HepG2 (cell line): ENCODE results near the gene C5AR2. TPM values are rescaled to one million over a fixed set of nuclear protein-coding genes. Genes with fewer than 3 reads are reported as not detected.
A peak's percentile ranks its signal among the peaks of the same experiment; 100 is the strongest.

Experiments
- AKNA ChIP-seq: sonication (generic); formaldehyde crosslinking; IDR thresholded peaks from 2 replicates; pipeline ENCODE4 v1.4.0; 2020; ENCODE audit warnings: missing genetic modification reagents, borderline replicate concordance
- ARHGAP35 ChIP-seq: sonication (generic); formaldehyde crosslinking; IDR thresholded peaks from 2 replicates; pipeline ENCODE4 v1.9.0; 2022; ENCODE audit warnings: mild to moderate bottlenecking, inconsistent platforms, moderate library complexity, missing genetic modification reagents, borderline replicate concordance
- DDIT3 ChIP-seq: sonication (generic); formaldehyde crosslinking; IDR thresholded peaks from 2 replicates; pipeline ENCODE4 v1.4.0; 2020; ENCODE audit warnings: mild to moderate bottlenecking, missing genetic modification reagents
- DR1 ChIP-seq: sonication (generic); formaldehyde crosslinking; IDR thresholded peaks from 2 replicates; pipeline ENCODE4 v1.8.0; 2021; ENCODE audit warnings: mild to moderate bottlenecking, missing genetic modification reagents, inconsistent platforms
- ETV6 ChIP-seq: sonication (generic); formaldehyde crosslinking; conservative IDR thresholded peaks from 2 replicates; pipeline ENCODE4 v1.4.0; 2020; ENCODE audit warnings: missing genetic modification reagents
- GABPB1 ChIP-seq: IDR thresholded peaks from 2 replicates; pipeline ENCODE4 v1.6.1; 2016; ENCODE audit warnings: mild to moderate bottlenecking, missing genetic modification reagents, moderate library complexity, missing compliant biosample characterization
- HOXD1 ChIP-seq: sonication (generic); formaldehyde crosslinking; IDR thresholded peaks from 2 replicates; pipeline ENCODE4 v1.5.0; 2020; ENCODE audit warnings: missing genetic modification reagents
- KLF11 ChIP-seq: IDR thresholded peaks from 2 replicates; pipeline ENCODE4 v1.6.1; 2016; ENCODE audit warnings: missing compliant biosample characterization
- MEIS1 ChIP-seq: sonication (generic); formaldehyde crosslinking; IDR thresholded peaks from 2 replicates; pipeline ENCODE4 v1.9.0; 2021; ENCODE audit warnings: mild to moderate bottlenecking, missing genetic modification reagents, moderate library complexity, borderline replicate concordance
- NAIF1 ChIP-seq: sonication (generic); formaldehyde crosslinking; IDR thresholded peaks from 2 replicates; pipeline ENCODE4 v1.5.0; 2020; ENCODE audit warnings: mild to moderate bottlenecking, missing genetic modification reagents, borderline replicate concordance
- NR0B2 ChIP-seq: sonication (generic); formaldehyde crosslinking; IDR thresholded peaks from 2 replicates; pipeline ENCODE4 v1.4.0; 2020; ENCODE audit warnings: mild to moderate bottlenecking, missing genetic modification reagents
- POLR2AphosphoS2 ChIP-seq: IDR thresholded peaks from 2 replicates; pipeline ENCODE4 v1.6.1; 2011; ENCODE audit warnings: low read depth, low read length, improper control_type of control experiment
- ZBTB38 ChIP-seq: sonication (generic); formaldehyde crosslinking; IDR thresholded peaks from 2 replicates; pipeline ENCODE4 v1.5.1; 2020; ENCODE audit warnings: mild to moderate bottlenecking, missing genetic modification reagents
- ZMAT3 ChIP-seq: sonication (generic); formaldehyde crosslinking; conservative IDR thresholded peaks from 2 replicates; pipeline ENCODE4 v1.7.0; 2021; ENCODE audit warnings: missing genetic modification reagents
- ZNF276 ChIP-seq: sonication (generic); formaldehyde crosslinking; IDR thresholded peaks from 2 replicates; pipeline ENCODE4 v1.4.0; 2020; ENCODE audit warnings: mild to moderate bottlenecking, low read depth, missing genetic modification reagents
- ZNF326 ChIP-seq: sonication (generic); formaldehyde crosslinking; IDR thresholded peaks from 2 replicates; pipeline ENCODE4 v1.4.0; 2020; ENCODE audit warnings: missing genetic modification reagents, borderline replicate concordance
- ZNF335 ChIP-seq: sonication (generic); formaldehyde crosslinking; IDR thresholded peaks from 2 replicates; pipeline ENCODE4 v1.4.0; 2020; ENCODE audit warnings: missing genetic modification reagents
- ZNF337 ChIP-seq: sonication (generic); formaldehyde crosslinking; IDR thresholded peaks from 2 replicates; pipeline ENCODE4 v1.5.1; 2020; ENCODE audit warnings: missing genetic modification reagents, low read depth, mild to moderate bottlenecking, borderline replicate concordance
- ZNF33A ChIP-seq: sonication (generic); formaldehyde crosslinking; IDR thresholded peaks from 2 replicates; pipeline ENCODE4 v1.5.1; 2020; ENCODE audit warnings: missing genetic modification reagents, mild to moderate bottlenecking, moderate library complexity, borderline replicate concordance
- ZNF354B ChIP-seq: sonication (generic); formaldehyde crosslinking; IDR thresholded peaks from 2 replicates; pipeline ENCODE4 v1.8.0; 2022; ENCODE audit warnings: mild to moderate bottlenecking, missing genetic modification reagents
- ZNF501 ChIP-seq: sonication (generic); formaldehyde crosslinking; IDR thresholded peaks from 2 replicates; pipeline ENCODE4 v1.5.1; 2020; ENCODE audit warnings: mild to moderate bottlenecking, moderate library complexity, missing genetic modification reagents
- ZNF674 ChIP-seq: sonication (generic); formaldehyde crosslinking; IDR thresholded peaks from 2 replicates; pipeline ENCODE4 v1.5.0; 2020; ENCODE audit warnings: low read depth, mild to moderate bottlenecking, missing genetic modification reagents
- ZNF768 ChIP-seq: sonication (generic); formaldehyde crosslinking; IDR thresholded peaks from 2 replicates; pipeline ENCODE4 v1.4.0; 2020; ENCODE audit warnings: missing genetic modification reagents
- polyA plus RNA-seq, 8 experiments: library from polyadenylated mRNA; depleted of rRNA in 3 of 8; stranded (reverse) in 7 of 8; unstranded in 1 of 8; fragments of >200 nt; fragmentation: Illumina TruSeq in 4 of 8; extraction: Trizol in 4 of 8; gene quantifications; 2 replicates each; pipeline versions ENCODE4 v1.2.1 to v1.2.3, GENCODE V29; 2011 to 2016; ENCODE audit warnings: low read depth in 4 of 8, missing spikeins in 1 of 8, mixed read lengths in 1 of 8; ENCODE audit not compliant: insufficient read depth in 1 of 8
- total RNA-seq, 5 experiments: library from RNA; depleted of rRNA; stranded (reverse); fragments of >200 nt; fragmentation: Illumina TruSeq; extraction: Trizol; gene quantifications; 2 replicates each; pipeline ENCODE4 v1.2.3, GENCODE V29; 2016; ENCODE audit warnings: low read depth in 1 of 5

C5AR2 gene
- total and polyA plus RNA-seq, 2 of the 13 experiments (the other 11 are each of a cell fraction or from before 2014, with no cell fraction given), result 0.09 to 0.24 TPM

- TF ChIP-seq AKNA (CRISPR knock-in tag) (no peak), ARHGAP35 (CRISPR knock-in tag) (no peak), ETV6 (CRISPR knock-in tag) (no peak; the same call in 1 of the 2 replicates), ZNF674 (CRISPR knock-in tag) (no peak), MEIS1 (CRISPR knock-in tag) (peak; percentile 81; the same call in 1 of the 2 replicates), ZNF335 (peak; percentile 86; the same call in 1 of the 2 replicates), HOXD1 (CRISPR knock-in tag) (0 out of 2 replicates have a peak, but pooled peaks have one; percentile 49), GABPB1 (CRISPR knock-in tag) (peak; percentile 45; the same call in 1 of the 2 replicates), NAIF1 (no peak), ZNF501 (CRISPR knock-in tag) (peak; percentile 88), DR1 (CRISPR knock-in tag) (no peak), POLR2AphosphoS2 (no peak), ZNF354B (no peak), ZNF337 (no peak), NR0B2 (no peak), ZNF276 (CRISPR knock-in tag) (no peak), ZMAT3 (CRISPR knock-in tag) (no peak; the same call in 1 of the 2 replicates), ZNF33A (CRISPR knock-in tag) (no peak), ZNF768 (CRISPR knock-in tag) (peak; percentile 33; the same call in 1 of the 2 replicates), KLF11 (CRISPR knock-in tag) (0 out of 2 replicates have a peak, but pooled peaks have one; percentile 27), ZBTB38 (CRISPR knock-in tag) (peak; percentile 83), DDIT3 (CRISPR knock-in tag) (peak; percentile 95), ZNF326 (no peak)
These were observed 16.7 kb upstream of the C5AR2 start (continued) for GRCh38 chr19:47315125-47315821.
